Duodenal mucosa (tissue), 2 donors: ENCODE results near the gene ATP13A3.

Source experiments
- H3K27ac ChIP-seq: one replicate; pipeline ENCODE4 v1.7.0; 2013; ENCODE audit warnings: low read depth, low read length
- H3K27me3 ChIP-seq, 2 donors: one replicate each; pipeline ENCODE4 v1.7.0; 2013; ENCODE audit warnings: low read length in 2 of 2, control low read depth in 1 of 2; ENCODE audit not compliant: insufficient read depth in 2 of 2, control insufficient read depth in 1 of 2
- H3K36me3 ChIP-seq, 2 donors: one replicate each; pipeline ENCODE4 v1.7.0; 2013; ENCODE audit warnings: low read length in 2 of 2, control low read depth in 1 of 2; ENCODE audit not compliant: insufficient read depth in 2 of 2, control insufficient read depth in 1 of 2
- H3K4me1 ChIP-seq, 2 donors: one replicate each; pipeline ENCODE4 v1.7.0; 2013; ENCODE audit warnings: low read length in 2 of 2, control low read depth in 1 of 2; ENCODE audit not compliant: insufficient read depth in 2 of 2, control insufficient read depth in 1 of 2
- H3K4me3 ChIP-seq, 2 donors: one replicate each; pipeline ENCODE4 v1.7.0; 2013; ENCODE audit warnings: low read length in 2 of 2, low read depth in 1 of 2
- H3K9ac ChIP-seq, 2 donors: one replicate each; pipeline ENCODE4 v1.7.0; 2013; ENCODE audit warnings: low read length in 2 of 2, low read depth in 1 of 2
- H3K9me3 ChIP-seq, 2 donors: one replicate each; pipeline ENCODE4 v1.7.0; 2013; ENCODE audit warnings: low read length in 2 of 2, control low read depth in 1 of 2; ENCODE audit not compliant: control insufficient read depth in 1 of 2

ATP13A3 gene

GRCh38 chr3:194475978-194476377 lies 10.8 kb downstream of the ATP13A3 start:
- no peaks in the 10 kb centered on the region for H3K27me3 ChIP-seq
- peaks cover 9 to 27% of the 10 kb centered on the region in 2 donors for H3K4me1 ChIP-seq
- H3K4me3 ChIP-seq: no peak overlapping the region
- H3K9ac ChIP-seq: no peak overlapping the region
- H3K9me3 ChIP-seq: no peaks in the 10 kb centered on the region
- H3K27ac ChIP-seq: no peak overlapping the region
- H3K36me3 ChIP-seq: peaks cover 0 to 3% of the 10 kb centered on the region in 2 donors

GRCh38 chr3:194475138-194475932 lies 11.5 kb downstream of the ATP13A3 start:
- H3K36me3 ChIP-seq: peaks cover 0 to 3% of the 10 kb centered on the region in 2 donors
- H3K4me3 ChIP-seq: no peak overlapping the region
- no peak overlapping the region for H3K9ac ChIP-seq
- H3K27ac ChIP-seq: no peak overlapping the region
- no peaks in the 10 kb centered on the region for H3K9me3 ChIP-seq
- H3K4me1 ChIP-seq: peaks cover 9 to 24% of the 10 kb centered on the region in 2 donors
- H3K27me3 ChIP-seq: no peaks in the 10 kb centered on the region

DNA sequence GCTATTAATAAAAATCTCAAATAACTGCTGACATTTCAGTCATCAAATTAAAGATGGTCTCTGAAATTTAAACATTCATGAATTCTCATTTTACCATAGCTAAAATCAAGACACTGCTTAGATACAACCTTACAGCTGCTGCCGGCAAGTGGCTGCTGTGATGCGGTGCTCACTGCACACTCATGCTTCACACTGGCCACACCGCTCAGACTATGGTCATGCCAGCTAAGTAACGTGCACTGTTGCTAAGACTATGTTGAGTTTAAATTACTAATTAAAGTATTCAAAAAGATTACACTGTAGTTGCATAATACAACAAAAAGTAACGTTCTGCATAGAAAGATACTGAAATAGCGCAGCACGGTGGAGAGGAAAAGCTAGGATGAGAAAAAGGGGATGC lies 12.1 kb downstream of the ATP13A3 start:
- Histone ChIP-seq H3K9ac (no peak overlapping the region), H3K27ac (no peak overlapping the region), H3K36me3 (peaks cover 0 to 3% of the 10 kb centered on the region in 2 donors), H3K9me3 (no peaks in the 10 kb centered on the region), H3K4me1 (peaks cover 9 to 18% of the 10 kb centered on the region in 2 donors), H3K27me3 (no peaks in the 10 kb centered on the region), H3K4me3 (no peak overlapping the region)

GRCh38 chr3:194472290-194472920 lies 14.4 kb downstream of the ATP13A3 start:
- Histone ChIP-seq H3K4me3 (no peak overlapping the region), H3K27me3 (no peaks in the 10 kb centered on the region), H3K36me3 (no peaks in the 10 kb centered on the region), H3K27ac (no peak overlapping the region), H3K9me3 (no peaks in the 10 kb centered on the region), H3K9ac (no peak overlapping the region), H3K4me1 (peaks cover 9 to 15% of the 10 kb centered on the region in 2 donors)

DNA sequence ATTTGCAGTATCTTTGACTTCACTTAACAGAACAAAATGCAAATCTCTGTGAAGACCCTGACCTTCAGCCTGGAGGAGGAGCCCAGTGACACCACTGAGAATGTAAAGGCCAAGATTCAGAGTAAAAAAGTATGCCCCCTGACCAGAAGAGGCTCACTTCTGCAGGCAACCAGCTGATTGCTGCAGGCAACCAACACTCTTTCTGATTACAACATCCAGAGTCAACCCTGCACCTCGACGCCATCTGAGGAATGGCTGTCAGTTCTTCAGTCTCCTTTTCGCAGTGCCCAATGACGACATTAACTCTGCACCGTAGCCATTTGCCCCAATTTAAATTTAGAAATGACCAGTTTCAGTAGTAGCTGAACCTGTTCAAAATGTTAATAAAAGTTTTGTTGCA lies 14.9 kb downstream of the ATP13A3 start:
- H3K4me1 ChIP-seq: peaks cover 5 to 9% of the 10 kb centered on the region in 2 donors
- H3K4me3 ChIP-seq: no peak overlapping the region
- no peaks in the 10 kb centered on the region for H3K36me3 ChIP-seq
- no peak overlapping the region for H3K9ac ChIP-seq
- no peaks in the 10 kb centered on the region for H3K27me3 ChIP-seq
- no peaks in the 10 kb centered on the region for H3K9me3 ChIP-seq
- no peak overlapping the region for H3K27ac ChIP-seq

GRCh38 chr3:194470615-194471014 lies 16.2 kb downstream of the ATP13A3 start:
- no peaks in the 10 kb centered on the region for H3K27me3 ChIP-seq
- H3K4me3 ChIP-seq: no peak overlapping the region
- H3K9ac ChIP-seq: no peak overlapping the region
- H3K27ac ChIP-seq: no peak overlapping the region
- H3K9me3 ChIP-seq: no peaks in the 10 kb centered on the region
- peaks cover 0 to 2% of the 10 kb centered on the region in 2 donors for H3K4me1 ChIP-seq
- no peaks in the 10 kb centered on the region for H3K36me3 ChIP-seq

GRCh38 chr3:194469977-194470376 lies 16.8 kb downstream of the ATP13A3 start:
- H3K9ac ChIP-seq: no peak overlapping the region
- no peak overlapping the region for H3K27ac ChIP-seq
- H3K4me3 ChIP-seq: no peak overlapping the region
- H3K36me3 ChIP-seq: no peaks in the 10 kb centered on the region
- peaks cover 0 to 2% of the 10 kb centered on the region in 2 donors for H3K4me1 ChIP-seq
- no peaks in the 10 kb centered on the region for H3K9me3 ChIP-seq
- H3K27me3 ChIP-seq: no peaks in the 10 kb centered on the region

- H3K36me3 ChIP-seq: no peaks in the 10 kb centered on the region
- H3K27ac ChIP-seq: no peak overlapping the region
- H3K4me3 ChIP-seq: no peak overlapping the region
- H3K9me3 ChIP-seq: no peaks in the 10 kb centered on the region
- H3K9ac ChIP-seq: no peak overlapping the region
- peaks cover 0 to 2% of the 10 kb centered on the region in 2 donors for H3K4me1 ChIP-seq
- no peaks in the 10 kb centered on the region for H3K27me3 ChIP-seq
Observed at GRCh38 chr3:194468086-194468485, 18.7 kb downstream of the ATP13A3 start.

- Histone ChIP-seq H3K27ac (no peak overlapping the region), H3K4me1 (peaks cover 0 to 2% of the 10 kb centered on the region in 2 donors), H3K36me3 (no peaks in the 10 kb centered on the region), H3K9me3 (no peaks in the 10 kb centered on the region), H3K9ac (no peak overlapping the region), H3K27me3 (no peaks in the 10 kb centered on the region), H3K4me3 (no peak overlapping the region)
Observed at GRCh38 chr3:194466761-194467356, 19.9 kb downstream of the ATP13A3 start.

DNA sequence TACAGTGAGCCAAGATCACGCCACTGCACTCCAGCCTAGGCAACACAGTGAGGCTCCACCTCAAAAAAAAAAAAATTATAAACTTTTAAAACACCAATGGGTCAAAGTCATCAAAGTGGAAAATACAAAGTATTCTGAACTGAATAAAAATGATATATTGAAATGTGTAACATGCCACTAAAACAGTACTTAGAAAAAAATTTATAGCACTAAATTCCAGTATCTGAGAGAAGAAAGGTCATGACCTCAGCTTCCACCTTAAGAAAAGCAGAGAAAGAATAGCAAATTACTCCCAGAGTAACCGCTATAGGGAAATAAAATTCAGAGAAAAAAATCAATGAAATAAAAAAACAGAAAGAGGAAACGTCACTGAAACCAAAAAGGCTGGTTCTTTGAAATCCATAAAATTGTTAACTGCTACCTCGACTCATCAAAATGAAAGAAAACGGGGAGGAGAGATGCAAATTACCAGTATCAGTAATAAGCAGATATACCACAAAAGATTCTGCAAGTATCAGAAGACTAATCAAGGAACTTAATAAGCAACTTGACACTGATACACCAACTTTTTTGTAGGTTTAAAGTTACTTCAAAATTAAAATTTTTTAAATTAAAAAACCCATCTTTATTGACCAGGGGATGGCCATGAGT lies 20.8 kb downstream of the ATP13A3 start:
- no peaks in the 10 kb centered on the region for H3K9me3 ChIP-seq
- no peak overlapping the region for H3K27ac ChIP-seq
- H3K4me1 ChIP-seq: peaks cover 0 to 2% of the 10 kb centered on the region in 2 donors
- H3K27me3 ChIP-seq: no peaks in the 10 kb centered on the region
- no peaks in the 10 kb centered on the region for H3K36me3 ChIP-seq
- no peak overlapping the region for H3K4me3 ChIP-seq
- H3K9ac ChIP-seq: no peak overlapping the region
